Right lobe of liver (tissue), 6 donors: ENCODE data around the gene PLCL1. TPM values are rescaled to one million over a fixed set of nuclear protein-coding genes. Genes with fewer than 3 reads are reported as not detected.

Experiments used
- ATAC-seq, 4 donors: fragments of 200-7000 bp; cut with Tn5 transposase; one replicate each; pipeline ENCODE4 v1.9.1; 2020; ENCODE audit warnings: mild to moderate bottlenecking in 4 of 4, moderate library complexity in 4 of 4
- DNase-seq, 3 donors: peaks; one replicate each; pipeline ENCODE4 v3.0.0-alpha.2; 2020
- H3K27ac ChIP-seq, 3 donors: fragments of 200-600 bp; one replicate each; pipeline ENCODE4 v1.8.0; 2022
- H3K27me3 ChIP-seq, 2 donors: fragments of 200-600 bp; one replicate each; pipeline ENCODE4 v1.8.0; 2022
- H3K36me3 ChIP-seq, 4 donors: fragments of 200-600 bp; sonication (generic) in 1 of 4; one replicate each; pipeline versions ENCODE4 v1.5.1 to v1.8.0; 2017 to 2022; ENCODE audit warnings: control low read depth in 1 of 4
- H3K4me1 ChIP-seq, 4 donors: fragments of 200-600 bp; sonication (generic) in 1 of 4; one replicate each; pipeline versions ENCODE4 v1.5.1 to v1.8.0; 2017 to 2022; ENCODE audit warnings: control low read depth in 1 of 4
- H3K4me3 ChIP-seq, 3 donors: fragments of 200-600 bp; one replicate each; pipeline ENCODE4 v1.8.0; 2022
- H3K9me3 ChIP-seq, 4 donors: fragments of 200-600 bp; sonication (generic) in 1 of 4; one replicate each; pipeline versions ENCODE4 v1.5.1 to v1.8.0; 2017 to 2022; ENCODE audit warnings: control low read depth in 1 of 4
- CTCF ChIP-seq, 4 donors: fragments of 200-600 bp in 3 of 4; fragments of 450-650 bp in 1 of 4; IDR thresholded peaks; one replicate each; pipeline versions ENCODE4 v1.5.1 to v1.8.0; 2016 to 2022; ENCODE audit warnings: antibody characterized with exemption in 4 of 4, mild to moderate bottlenecking in 2 of 4
- POLR2A ChIP-seq: fragments of 450-650 bp; IDR thresholded peaks from one replicate; pipeline ENCODE4 v1.6.1; 2017; ENCODE audit warnings: antibody characterized with exemption, mild to moderate bottlenecking
- WGBS: methylation state at CpG from one replicate; pipeline ENCODE4 v1.1.6; 2018; ENCODE audit warnings: low coverage, low lambda C conversion rate; ENCODE audit not compliant: insufficient coverage; ENCODE audit errors: missing lambda C conversion rate; 5-methylcytosine and 5-hydroxymethylcytosine counted together
- intact Hi-C, 2 donors: fragments of 100-400 bp; cut with DNase I; formaldehyde crosslinking; loops; one replicate each; pipeline versions ENCODE4 v1.11.2 to v1.14.1; 2022
- total RNA-seq, 6 experiments: library from RNA; depleted of rRNA in 2 of 6; stranded (reverse); fragments of >200 nt in 2 of 6; fragmentation: NEBNext Ultra II Directional in 3 of 6; extraction: Animal tissue kit (Norgen Biotek cat#: 25700) in 3 of 6; gene quantifications; one replicate each; pipeline versions ENCODE4 v1.1.0 to v1.2.4, GENCODE V29; 2016 to 2023
- donor health status: DM: no; HTN: yes; CAD: no.
- donor health status: DM: no; HTN: no; CAD: no.
- donor health status: DM: no; HTN: no; CAD: no.
- donor health status: DM: no; HTN: yes; CAD: no.
- donor health status: DM: no; HTN: yes; CAD: no.

The PLCL1 gene
- total RNA-seq, 6 experiments from 2014 or later, result 0.12 to 0.37 (median 0.24) TPM

GRCh38 chr2:197888321-197888720 is 83.9 kb downstream of the PLCL1 start:
- Histone ChIP-seq H3K27ac (no peak overlapping the region), H3K27me3 (no peaks in the 10 kb centered on the region), H3K4me1 (no peaks in the 10 kb centered on the region), H3K9me3 (no peaks in the 10 kb centered on the region), H3K36me3 (no peaks in the 10 kb centered on the region), H3K4me3 (no peak overlapping the region)
- WGBS, result 53% methylated on average over 1 of the region's 1 CpG
- intact Hi-C loops, result no loop called here
- TF ChIP-seq CTCF (IDR thresholded peaks at IDR 0.05) (no peak), POLR2A (no peak)
- no peak for DNase-seq
- no peak for ATAC-seq

- H3K9me3 ChIP-seq, result no peaks in the 10 kb centered on the region
- TF ChIP-seq POLR2A (no peak), CTCF (IDR thresholded peaks at IDR 0.05) (no peak)
- DNase-seq, result no peak
- intact Hi-C loops, result no loop called here
- no peaks in the 10 kb centered on the region for H3K4me1 ChIP-seq
- H3K4me3 ChIP-seq, result no peak overlapping the region
- ATAC-seq, result peak; percentile 51 to 77 (median 68)
- H3K36me3 ChIP-seq, result no peaks in the 10 kb centered on the region
- no peaks in the 10 kb centered on the region for H3K27me3 ChIP-seq
- H3K27ac ChIP-seq, result no peak overlapping the region
- WGBS, result 27% methylated on average over 2 of the region's 2 CpGs
Observed at GRCh38 chr2:197889041-197889440, 84.6 kb downstream of the PLCL1 start.

- no peak for DNase-seq
- 26% methylated on average over 1 of the region's 1 CpG for WGBS
- TF ChIP-seq POLR2A, result no peak
- no peaks in the 10 kb centered on the region for H3K9me3 ChIP-seq
- ATAC-seq, result no peak
- no peak overlapping the region for H3K4me3 ChIP-seq
- no peak overlapping the region for H3K27ac ChIP-seq
- intact Hi-C loops, result no loop called here
- no peaks in the 10 kb centered on the region for H3K27me3 ChIP-seq
- no peaks in the 10 kb centered on the region for H3K4me1 ChIP-seq
- no peaks in the 10 kb centered on the region for H3K36me3 ChIP-seq
Observed at GRCh38 chr2:197890168-197890567, 85.8 kb downstream of the PLCL1 start.

GRCh38 chr2:197891897-197892442 is 87.6 kb downstream of the PLCL1 start:
- no peak overlapping the region for H3K27ac ChIP-seq
- ATAC-seq, result no peak

More at GRCh38 chr2:197891897-197892442, 87.6 kb downstream of the PLCL1 start:
- no peak for DNase-seq
- Histone ChIP-seq H3K4me3 (no peak overlapping the region), H3K36me3 (no peaks in the 10 kb centered on the region), H3K4me1 (no peaks in the 10 kb centered on the region), H3K9me3 (no peaks in the 10 kb centered on the region), H3K27me3 (no peaks in the 10 kb centered on the region)
- intact Hi-C loops, result no loop called here
- no peak for TF ChIP-seq CTCF (IDR thresholded peaks at IDR 0.05)
- no peak for TF ChIP-seq POLR2A
- 44% methylated on average over 7 of the region's 7 CpGs for WGBS
